Keratinocyte (primary cell): ENCODE results near the gene PYCR2. TPM values are rescaled to one million over a fixed set of nuclear protein-coding genes. Genes with fewer than 3 reads are reported as not detected.
"Not testable (repeated sequence)": the region's sequence is repeated elsewhere in the genome, so short reads cannot be mapped to it uniquely, and the experiment has no call there.

Source experiments
- DNase-seq: peaks from one replicate; pipeline ENCODE4 v3.0.0-alpha.2; 2011; ENCODE audit warnings: low read depth, missing footprints, low spot score
- FAIRE-seq: peaks from 2 replicates; lab custom pipeline; 2011; peaks lifted over from hg19 to GRCh38; lab: Jason Lieb, UNC
- H2AFZ ChIP-seq: 2 replicates; pipeline ENCODE4 v1.6.0; 2012; ENCODE audit warnings: low read length, control low read depth, inconsistent platforms; ENCODE audit not compliant: control insufficient read depth
- H3K27ac ChIP-seq: 2 replicates; pipeline ENCODE4 v1.5.1; 2011; ENCODE audit warnings: low read length; ENCODE audit not compliant: control insufficient read depth, insufficient read depth
- H3K27me3 ChIP-seq: 3 replicates; pipeline ENCODE4 v1.6.0; 2011; ENCODE audit warnings: low read length; ENCODE audit not compliant: control insufficient read depth, insufficient read depth; ENCODE audit errors: extremely low read depth
- H3K36me3 ChIP-seq, 2 experiments: 2 replicates in 1 of 2; 3 replicates in 1 of 2; pipeline ENCODE4 v1.5.1; 2011; ENCODE audit warnings: low read length in 2 of 2, mild to moderate bottlenecking in 1 of 2; ENCODE audit not compliant: control insufficient read depth in 2 of 2, insufficient read depth in 2 of 2; ENCODE audit errors: extremely low read depth in 1 of 2
- H3K4me1 ChIP-seq: 3 replicates; pipeline ENCODE4 v1.5.1; 2011; ENCODE audit warnings: low read length; ENCODE audit not compliant: control insufficient read depth, insufficient read depth; ENCODE audit errors: extremely low read depth
- H3K4me2 ChIP-seq: 3 replicates; pipeline ENCODE4 v1.6.0; 2011; ENCODE audit warnings: low read depth, low read length; ENCODE audit not compliant: control insufficient read depth, insufficient read depth; ENCODE audit errors: extremely low read depth
- H3K4me3 ChIP-seq, 3 experiments: fragments of 200-600 bp in 1 of 3; sonication (generic) in 1 of 3; 2 replicates in 2 of 3; 3 replicates in 1 of 3; pipeline ENCODE4 v1.5.1; 2011 to 2016; ENCODE audit warnings: low read length in 3 of 3, mild to moderate bottlenecking in 3 of 3, control low read depth in 2 of 3, inconsistent platforms in 1 of 3, low read depth in 1 of 3, mixed read lengths in 1 of 3, mixed run types in 1 of 3, moderate library complexity in 1 of 3; ENCODE audit not compliant: control insufficient read depth in 2 of 3, insufficient read depth in 2 of 3; ENCODE audit errors: extremely low read depth in 1 of 3
- H3K79me2 ChIP-seq: 2 replicates; pipeline ENCODE4 v1.6.0; 2012; ENCODE audit warnings: low read length; ENCODE audit not compliant: control insufficient read depth, insufficient read depth
- H3K9ac ChIP-seq: 3 replicates; pipeline ENCODE4 v1.6.0; 2011; ENCODE audit warnings: low read length; ENCODE audit not compliant: control insufficient read depth, insufficient read depth; ENCODE audit errors: extremely low read depth
- H3K9me1 ChIP-seq: 3 replicates; pipeline ENCODE4 v1.6.0; 2011; ENCODE audit warnings: low read length; ENCODE audit not compliant: control insufficient read depth, insufficient read depth; ENCODE audit errors: extremely low read depth
- H3K9me3 ChIP-seq: 2 replicates; pipeline ENCODE4 v1.5.1; 2012; ENCODE audit warnings: low read depth, low read length; ENCODE audit not compliant: control insufficient read depth
- H4K20me1 ChIP-seq: 3 replicates; pipeline ENCODE4 v1.6.0; 2011; ENCODE audit warnings: low read length; ENCODE audit not compliant: control insufficient read depth, insufficient read depth; ENCODE audit errors: extremely low read depth
- EZH2 ChIP-seq: IDR thresholded peaks from one replicate; pipeline ENCODE4 v1.6.1; 2012; ENCODE audit warnings: inconsistent platforms, mild to moderate bottlenecking, low read length, moderate library complexity
- dilution Hi-C: fragments of 300-500 bp; cut with MboI; formaldehyde crosslinking; loops from one replicate; pipeline ENCODE4 v1.7.0; 2020; ENCODE audit warnings: low sequenced_read_pairs; ENCODE audit not compliant: extremely low pct_ligation_motif_present
- polyA plus RNA-seq, 5 experiments: library from polyadenylated mRNA; depleted of rRNA in 3 of 5; stranded (reverse) in 3 of 5; stranded (forward) in 1 of 5; unstranded in 1 of 5; fragments of >200 nt; gene quantifications; 1 replicate in 1 of 5; 2 replicates in 3 of 5; 3 replicates in 1 of 5; pipeline versions ENCODE4 v1.2.1 to v1.2.3, GENCODE V29; 2011 to 2012; ENCODE audit warnings: missing spikeins in 2 of 5, low read depth in 1 of 5, low replicate concordance in 1 of 5
- TF ChIP-seq, protein P1 (sequence below), 3 experiments: IDR thresholded peaks in 1 of 3; conservative IDR thresholded peaks in 1 of 3; optimal IDR thresholded peaks in 1 of 3; 2 replicates in 2 of 3; 3 replicates in 1 of 3; pipeline versions ENCODE3 to v1.5.1; 2011; ENCODE audit warnings: low read length in 3 of 3, mild to moderate bottlenecking in 3 of 3, moderate library complexity in 2 of 3, control low read depth in 1 of 3, inconsistent platforms in 1 of 3; ENCODE audit not compliant: insufficient read depth in 2 of 3; ENCODE audit errors: extremely low read depth in 1 of 3

Gene PYCR2
- polyA plus RNA-seq, 1 donor (not counting 4 experiments of a cell fraction or from before 2014, with no cell fraction given): 45.5 TPM

DNA sequence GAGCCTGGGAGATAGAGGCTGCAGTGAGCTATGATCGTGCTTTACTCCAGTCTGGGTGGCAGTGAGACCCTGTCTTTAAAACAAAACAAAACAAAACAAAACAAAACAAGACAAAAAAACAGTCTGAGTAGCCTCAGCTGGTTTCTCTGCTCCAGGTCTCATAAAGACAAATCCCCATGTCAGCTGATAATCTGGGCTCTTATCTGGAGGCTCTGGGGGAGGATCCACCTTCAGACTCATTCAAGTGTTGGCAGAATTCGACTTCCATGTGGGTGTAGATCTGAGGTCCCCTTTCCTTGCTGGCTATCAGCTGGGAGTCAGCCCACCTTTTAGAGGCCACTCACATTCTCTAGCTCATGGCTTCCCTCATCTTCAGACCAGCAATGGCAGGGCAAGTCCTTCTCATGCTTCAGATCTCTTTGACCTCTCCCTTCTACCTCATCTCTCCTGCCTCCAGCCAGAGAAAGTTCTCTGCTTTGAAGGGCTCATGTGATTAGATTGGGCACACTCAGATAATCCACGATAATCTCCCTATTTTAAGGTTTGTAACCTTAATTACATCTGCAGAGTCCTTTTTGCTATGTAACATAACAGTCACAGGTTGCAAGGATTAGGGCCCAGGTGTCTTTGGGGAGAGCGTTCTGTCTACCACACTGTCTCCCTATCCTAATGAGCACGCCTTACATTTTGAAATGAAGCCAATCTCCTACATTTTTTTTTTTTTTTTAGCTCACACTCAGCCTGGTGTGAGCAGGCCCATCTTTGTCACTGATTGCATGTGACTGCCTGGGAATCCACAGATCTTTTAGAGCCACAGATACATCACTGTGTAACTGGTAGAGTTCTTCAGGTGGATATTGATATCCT lies 7.5 kb upstream of the PYCR2 start:
- no peaks in the 10 kb centered on the region for H3K36me3 ChIP-seq
- no peaks in the 10 kb centered on the region for H3K9me3 ChIP-seq
- no peaks in the 10 kb centered on the region for H3K27me3 ChIP-seq
- no peak overlapping the region for H2AFZ ChIP-seq
- H3K4me2 ChIP-seq: no peak overlapping the region
- no peak overlapping the region for H3K9ac ChIP-seq
- peaks cover 3% of the 10 kb centered on the region for H3K9me1 ChIP-seq
- no peaks in the 10 kb centered on the region for H3K79me2 ChIP-seq
- DNase-seq (no peak), FAIRE-seq (no peak)
- no peak overlapping the region for H3K27ac ChIP-seq
- TF ChIP-seq, protein P1, sequence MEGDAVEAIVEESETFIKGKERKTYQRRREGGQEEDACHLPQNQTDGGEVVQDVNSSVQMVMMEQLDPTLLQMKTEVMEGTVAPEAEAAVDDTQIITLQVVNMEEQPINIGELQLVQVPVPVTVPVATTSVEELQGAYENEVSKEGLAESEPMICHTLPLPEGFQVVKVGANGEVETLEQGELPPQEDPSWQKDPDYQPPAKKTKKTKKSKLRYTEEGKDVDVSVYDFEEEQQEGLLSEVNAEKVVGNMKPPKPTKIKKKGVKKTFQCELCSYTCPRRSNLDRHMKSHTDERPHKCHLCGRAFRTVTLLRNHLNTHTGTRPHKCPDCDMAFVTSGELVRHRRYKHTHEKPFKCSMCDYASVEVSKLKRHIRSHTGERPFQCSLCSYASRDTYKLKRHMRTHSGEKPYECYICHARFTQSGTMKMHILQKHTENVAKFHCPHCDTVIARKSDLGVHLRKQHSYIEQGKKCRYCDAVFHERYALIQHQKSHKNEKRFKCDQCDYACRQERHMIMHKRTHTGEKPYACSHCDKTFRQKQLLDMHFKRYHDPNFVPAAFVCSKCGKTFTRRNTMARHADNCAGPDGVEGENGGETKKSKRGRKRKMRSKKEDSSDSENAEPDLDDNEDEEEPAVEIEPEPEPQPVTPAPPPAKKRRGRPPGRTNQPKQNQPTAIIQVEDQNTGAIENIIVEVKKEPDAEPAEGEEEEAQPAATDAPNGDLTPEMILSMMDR (optimal IDR thresholded peaks at IDR 0.05 in 1 of 3, IDR thresholded peaks at IDR 0.05 in 1 of 3, conservative IDR thresholded peaks at IDR 0.05 in 1 of 3; ENCODE audit: extremely low read depth in 1 of 3, insufficient read depth in 2 of 3, low read length in 3 of 3): no peak
- no peak for TF ChIP-seq EZH2
- no peak overlapping the region for H3K4me3 ChIP-seq
- dilution Hi-C loops: no loop called here
- H4K20me1 ChIP-seq: no peaks in the 10 kb centered on the region
- peaks cover 6% of the 10 kb centered on the region for H3K4me1 ChIP-seq

GRCh38 chr1:225930566-225930965 lies 6.5 kb upstream of the PYCR2 start:
- peaks cover 3% of the 10 kb centered on the region for H3K9me1 ChIP-seq
- H3K79me2 ChIP-seq: no peaks in the 10 kb centered on the region
- H3K36me3 ChIP-seq: no peaks in the 10 kb centered on the region
- no peaks in the 10 kb centered on the region for H3K27me3 ChIP-seq
- H3K4me1 ChIP-seq: peaks cover 2% of the 10 kb centered on the region
- H2AFZ ChIP-seq: no peak overlapping the region
- no peak overlapping the region for H3K27ac ChIP-seq
- TF ChIP-seq, protein P1 (optimal IDR thresholded peaks at IDR 0.05 in 1 of 3, IDR thresholded peaks at IDR 0.05 in 1 of 3, conservative IDR thresholded peaks at IDR 0.05 in 1 of 3; ENCODE audit: extremely low read depth in 1 of 3, insufficient read depth in 2 of 3, low read length in 3 of 3): no peak
- TF ChIP-seq EZH2: no peak
- no peak for FAIRE-seq
- H4K20me1 ChIP-seq: no peaks in the 10 kb centered on the region
- no peak overlapping the region for H3K4me2 ChIP-seq
- no peak overlapping the region for H3K9ac ChIP-seq
- H3K4me3 ChIP-seq: no peak overlapping the region
- no peak for DNase-seq
- no peaks in the 10 kb centered on the region for H3K9me3 ChIP-seq
- dilution Hi-C loops: no loop called here

DNA sequence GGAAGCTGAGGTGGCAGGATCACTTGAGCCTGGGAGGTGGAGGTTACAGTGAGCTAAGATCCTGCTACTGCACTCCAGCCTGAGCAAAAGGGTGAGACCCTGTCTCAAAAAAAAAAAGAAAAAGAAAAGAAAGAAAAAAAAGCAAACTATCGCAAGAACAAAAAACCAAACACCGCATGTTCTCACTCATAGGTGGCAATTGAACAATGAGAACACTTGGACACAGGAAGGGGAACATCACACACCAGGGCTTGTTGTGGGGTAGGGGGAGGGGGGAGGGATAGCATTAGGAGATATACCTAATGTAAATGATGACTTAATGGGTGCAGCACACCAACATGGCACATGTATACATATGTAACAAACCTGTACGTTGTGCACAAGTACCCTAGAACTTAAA lies 5.4 kb upstream of the PYCR2 start:
- dilution Hi-C loops, H3K4me3 ChIP-seq, H3K27ac ChIP-seq, DNase-seq, H3K79me2 ChIP-seq, H3K4me1 ChIP-seq, H3K9me1 ChIP-seq, H3K9ac ChIP-seq, H3K36me3 ChIP-seq, H4K20me1 ChIP-seq, H3K9me3 ChIP-seq, H3K27me3 ChIP-seq, FAIRE-seq, H2AFZ ChIP-seq, H3K4me2 ChIP-seq: not testable (repeated sequence)
